ENCODE results near the gene SLC19A3.

DNA sequence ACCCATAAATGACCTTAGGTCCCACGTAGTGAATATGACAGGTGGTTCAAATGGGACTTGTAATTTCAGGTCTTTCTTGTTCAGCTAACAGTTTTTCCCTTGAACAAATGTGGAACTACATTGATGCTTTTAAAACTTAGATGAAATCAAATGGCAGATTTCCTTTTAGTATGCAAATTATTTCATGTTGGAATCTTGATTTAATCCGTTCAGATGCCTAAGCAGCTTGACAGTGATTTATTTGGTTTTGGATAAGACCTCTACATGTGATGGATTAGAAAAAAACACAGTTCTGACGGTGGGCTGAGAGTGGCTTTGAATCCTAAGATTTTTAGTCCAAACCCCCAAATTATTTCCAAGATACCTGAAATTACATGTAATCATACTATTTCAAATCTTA lies 83.6 kb downstream of the SLC19A3 start:
- TF ChIP-seq, protein P1, sequence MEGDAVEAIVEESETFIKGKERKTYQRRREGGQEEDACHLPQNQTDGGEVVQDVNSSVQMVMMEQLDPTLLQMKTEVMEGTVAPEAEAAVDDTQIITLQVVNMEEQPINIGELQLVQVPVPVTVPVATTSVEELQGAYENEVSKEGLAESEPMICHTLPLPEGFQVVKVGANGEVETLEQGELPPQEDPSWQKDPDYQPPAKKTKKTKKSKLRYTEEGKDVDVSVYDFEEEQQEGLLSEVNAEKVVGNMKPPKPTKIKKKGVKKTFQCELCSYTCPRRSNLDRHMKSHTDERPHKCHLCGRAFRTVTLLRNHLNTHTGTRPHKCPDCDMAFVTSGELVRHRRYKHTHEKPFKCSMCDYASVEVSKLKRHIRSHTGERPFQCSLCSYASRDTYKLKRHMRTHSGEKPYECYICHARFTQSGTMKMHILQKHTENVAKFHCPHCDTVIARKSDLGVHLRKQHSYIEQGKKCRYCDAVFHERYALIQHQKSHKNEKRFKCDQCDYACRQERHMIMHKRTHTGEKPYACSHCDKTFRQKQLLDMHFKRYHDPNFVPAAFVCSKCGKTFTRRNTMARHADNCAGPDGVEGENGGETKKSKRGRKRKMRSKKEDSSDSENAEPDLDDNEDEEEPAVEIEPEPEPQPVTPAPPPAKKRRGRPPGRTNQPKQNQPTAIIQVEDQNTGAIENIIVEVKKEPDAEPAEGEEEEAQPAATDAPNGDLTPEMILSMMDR (IDR thresholded peaks at IDR 0.05; ENCODE audit: low read length) = no peak
- TF ChIP-seq EZH2 (IDR thresholded peaks at IDR 0.05; ENCODE audit: borderline replicate concordance, low read length) = no peak

All from OCI-LY1 (cell line).